GM18526 (cell line): Measurements from ENCODE around the gene PRELID3B.
A peak's percentile ranks its signal among the peaks of the same experiment; 100 is the strongest.

Experiments
- POLR2A ChIP-seq: IDR thresholded peaks from 3 replicates; pipeline ENCODE4 v1.6.1; 2011; ENCODE audit not compliant: insufficient read length; ENCODE audit errors: extremely low read depth

The PRELID3B gene

GRCh38 chr20:59037386-59037785, 5.2 kb downstream of the PRELID3B start:
- TF ChIP-seq POLR2A: no peak

- no peak for TF ChIP-seq POLR2A
Observed at GRCh38 chr20:59035381-59035780, 7.2 kb downstream of the PRELID3B start.

GRCh38 chr20:59033616-59034165, 8.9 kb downstream of the PRELID3B start:
- no peak for TF ChIP-seq POLR2A

GRCh38 chr20:59033093-59033492, 9.5 kb downstream of the PRELID3B start:
- no peak for TF ChIP-seq POLR2A

GRCh38 chr20:59032713-59033059, 9.9 kb downstream of the PRELID3B start:
- TF ChIP-seq POLR2A: no peak

- TF ChIP-seq POLR2A: peak; percentile 92
Observed at GRCh38 chr20:59032023-59032712, 10.4 kb downstream of the PRELID3B start, which contains the start of gene ATP5F1E. Gene ATP5F1E (minus strand): TSS chr20:59032335. CDS start chr20:59032251, 84 bp downstream.

GRCh38 chr20:59031564-59032022, 11.0 kb downstream of the PRELID3B start:
- no peak for TF ChIP-seq POLR2A

- TF ChIP-seq POLR2A: no peak
Observed at GRCh38 chr20:59030911-59031563, 11.5 kb downstream of the PRELID3B start.

- no peak for TF ChIP-seq POLR2A
Observed at GRCh38 chr20:59028812-59029211, 13.8 kb downstream of the PRELID3B start.

- no peak for TF ChIP-seq POLR2A
Observed at GRCh38 chr20:59027741-59028320, 14.8 kb downstream of the PRELID3B start.

- TF ChIP-seq POLR2A: no peak
Observed at GRCh38 chr20:59026904-59027740, 15.5 kb downstream of the PRELID3B start.

- TF ChIP-seq POLR2A: no peak
Observed at GRCh38 chr20:59025511-59025910, 17.1 kb downstream of the PRELID3B start.

- TF ChIP-seq POLR2A: no peak
Observed at GRCh38 chr20:59025086-59025485, 17.5 kb downstream of the PRELID3B start.

- TF ChIP-seq POLR2A: no peak
Observed at GRCh38 chr20:59024111-59024530, 18.5 kb downstream of the PRELID3B start.

GRCh38 chr20:59023616-59024015, 19.0 kb downstream of the PRELID3B start:
- TF ChIP-seq POLR2A: no peak
